Vagina (tissue), 2 donors: Measurements from ENCODE around the gene SNRK.

Experiments used
- POLR2A ChIP-seq, 2 donors: fragments of 450-650 bp; IDR thresholded peaks; one replicate each; pipeline ENCODE4 v1.6.1; 2017; ENCODE audit warnings: antibody characterized with exemption in 2 of 2, mild to moderate bottlenecking in 2 of 2, moderate library complexity in 2 of 2
- POLR2AphosphoS5 ChIP-seq, 2 donors: sonication (generic); formaldehyde crosslinking; IDR thresholded peaks; one replicate each; pipeline ENCODE4 v1.9.0; 2017; ENCODE audit warnings: antibody characterized with exemption in 2 of 2, mild to moderate bottlenecking in 2 of 2, low read depth in 1 of 2; ENCODE audit not compliant: insufficient read depth in 1 of 2

- no peak for TF ChIP-seq POLR2AphosphoS5 (IDR thresholded peaks at IDR 0.05; ENCODE audit: insufficient read depth in 1 of 2, low read depth in 1 of 2)
- TF ChIP-seq POLR2A (IDR thresholded peaks at IDR 0.05), result no peak
These were observed 16.3 kb upstream of the SNRK start for GRCh38 chr3:43270078-43270477.
